Measurements from ENCODE around the gene GBP3. TPM values are rescaled to one million over a fixed set of nuclear protein-coding genes. Genes with fewer than 3 reads are reported as not detected.

GBP3 gene
- total and polyA plus RNA-seq, 10 of the 15 experiments (the other 5 are each of a cell fraction or from before 2014, with no cell fraction given), result 0.21 to 3.1 (median 1.7) TPM

- TF ChIP-seq ELK1 (IDR thresholded peaks at IDR 0.05; ENCODE audit: low read depth, low read length), result no peak
- TF ChIP-seq BCLAF1 (IDR thresholded peaks at IDR 0.05), result no peak
- TF ChIP-seq CHD4 (IDR thresholded peaks at IDR 0.05), result no peak
- TF ChIP-seq CHD2 (IDR thresholded peaks at IDR 0.05; ENCODE audit: borderline replicate concordance, low read depth, low read length), result no peak
These were observed 61.6 kb downstream of the GBP3 start (continued) for GRCh38 chr1:88961081-88961480.

Small RNA genes within 50 kb of the gene (small RNA-seq; reads per million reads assigned to genes)
- gene RF00019, result not detected

Other genes starting within 250 kb of the GBP3 start
Only the 7 nearest of the 8 such genes appear.
- gene GTF2B, start 131.3 kb downstream of the GBP3 start, total RNA-seq (2014; rRNA removed), result 48.9 and 58.7 TPM in 2 replicates
- gene GTF2B, start 131.3 kb downstream of the GBP3 start, total RNA-seq (2014; rRNA removed; fragmentation: Illumina TruSeq; extraction: Trizol), result 67.2 and 69.0 TPM in 2 replicates
- gene GTF2B, start 131.3 kb downstream of the GBP3 start, total RNA-seq (2021), result 27.9 and 28.9 TPM in 2 replicates
- 61.9 and 82.5 TPM in 2 replicates for gene GTF2B, start 131.3 kb downstream of the GBP3 start, polyA plus RNA-seq (2011; rRNA removed)
- 61.1 and 85.9 TPM in 2 replicates for gene GTF2B, start 131.3 kb downstream of the GBP3 start, polyA plus RNA-seq (2014; fragmentation: Illumina TruSeq; extraction: Trizol)
- 10 to 100 TPM; 71.0 to 79.7 TPM for gene GTF2B, start 131.3 kb downstream of the GBP3 start, polyA plus RNA-seq (2014; fragmentation: Nextera tagmentation; extraction: Ambion mirVana)
- gene GTF2B, start 131.3 kb downstream of the GBP3 start, polyA plus RNA-seq (2014; rRNA removed), result 44.7 and 52.3 TPM in 2 replicates
- 10 to 100 TPM; 56.1 to 57.9 TPM for gene GTF2B, start 131.3 kb downstream of the GBP3 start, polyA plus RNA-seq (2016; fragmentation: Nextera tagmentation; extraction: Ambion mirVana)
- 16.9 and 17.1 TPM in 2 replicates for gene KYAT3, start 30.2 kb downstream of the GBP3 start, total RNA-seq (2014; rRNA removed)
- gene KYAT3, start 30.2 kb downstream of the GBP3 start, total RNA-seq (2014; rRNA removed; fragmentation: Illumina TruSeq; extraction: Trizol), result 24.4 and 25.3 TPM in 2 replicates
- gene KYAT3, start 30.2 kb downstream of the GBP3 start, total RNA-seq (2021), result 27.8 and 28.2 TPM in 2 replicates
- gene KYAT3, start 30.2 kb downstream of the GBP3 start, polyA plus RNA-seq (2011; rRNA removed), result 29.9 and 53.8 TPM in 2 replicates
- 35.4 and 46.5 TPM in 2 replicates for gene KYAT3, start 30.2 kb downstream of the GBP3 start, polyA plus RNA-seq (2014; fragmentation: Illumina TruSeq; extraction: Trizol)
- gene KYAT3, start 30.2 kb downstream of the GBP3 start, polyA plus RNA-seq (2014; fragmentation: Nextera tagmentation; extraction: Ambion mirVana), result 10 to 100 TPM; 18.9 to 21.8 TPM
- 20.4 and 24.1 TPM in 2 replicates for gene KYAT3, start 30.2 kb downstream of the GBP3 start, polyA plus RNA-seq (2014; rRNA removed)
- 10 to 100 TPM; 25.9 to 27.5 TPM for gene KYAT3, start 30.2 kb downstream of the GBP3 start, polyA plus RNA-seq (2016; fragmentation: Nextera tagmentation; extraction: Ambion mirVana)
- 6.9 and 8.3 TPM in 2 replicates for gene RBMXL1, start 30.2 kb downstream of the GBP3 start, total RNA-seq (2014; rRNA removed)
- gene RBMXL1, start 30.2 kb downstream of the GBP3 start, total RNA-seq (2014; rRNA removed; fragmentation: Illumina TruSeq; extraction: Trizol), result 9.7 and 10.4 TPM in 2 replicates
- gene RBMXL1, start 30.2 kb downstream of the GBP3 start, total RNA-seq (2021), result 13.9 TPM in 2 replicates
- gene RBMXL1, start 30.2 kb downstream of the GBP3 start, polyA plus RNA-seq (2011; rRNA removed), result 6.5 and 7.4 TPM in 2 replicates
- 9.2 and 11.8 TPM in 2 replicates for gene RBMXL1, start 30.2 kb downstream of the GBP3 start, polyA plus RNA-seq (2014; fragmentation: Illumina TruSeq; extraction: Trizol)
- 1 to 10 TPM; 3.5 to 4.0 TPM for gene RBMXL1, start 30.2 kb downstream of the GBP3 start, polyA plus RNA-seq (2014; fragmentation: Nextera tagmentation; extraction: Ambion mirVana)
- 3.8 and 4.4 TPM in 2 replicates for gene RBMXL1, start 30.2 kb downstream of the GBP3 start, polyA plus RNA-seq (2014; rRNA removed)
- 1 to 10 TPM; 9.3 to 10.0 TPM for gene RBMXL1, start 30.2 kb downstream of the GBP3 start, polyA plus RNA-seq (2016; fragmentation: Nextera tagmentation; extraction: Ambion mirVana)
- 5.1 and 5.3 TPM in 2 replicates for gene GBP1, start 42.3 kb upstream of the GBP3 start, total RNA-seq (2014; rRNA removed)
- 6.8 and 6.9 TPM in 2 replicates for gene GBP1, start 42.3 kb upstream of the GBP3 start, total RNA-seq (2014; rRNA removed; fragmentation: Illumina TruSeq; extraction: Trizol)
- 3.9 and 4.8 TPM in 2 replicates for gene GBP1, start 42.3 kb upstream of the GBP3 start, total RNA-seq (2021)
- 8.7 and 8.9 TPM in 2 replicates for gene GBP1, start 42.3 kb upstream of the GBP3 start, polyA plus RNA-seq (2011; rRNA removed)
- gene GBP1, start 42.3 kb upstream of the GBP3 start, polyA plus RNA-seq (2014; fragmentation: Illumina TruSeq; extraction: Trizol), result 7.2 and 8.4 TPM in 2 replicates
- gene GBP1, start 42.3 kb upstream of the GBP3 start, polyA plus RNA-seq (2014; fragmentation: Nextera tagmentation; extraction: Ambion mirVana), result 1 to 10 TPM; 3.6 to 6.2 TPM
- gene GBP1, start 42.3 kb upstream of the GBP3 start, polyA plus RNA-seq (2014; rRNA removed), result 3.4 and 4.2 TPM in 2 replicates
- gene GBP1, start 42.3 kb upstream of the GBP3 start, polyA plus RNA-seq (2016; fragmentation: Nextera tagmentation; extraction: Ambion mirVana), result 1 to 10 TPM; 1.5 to 1.8 TPM
- 3.2 and 3.5 TPM in 2 replicates for gene GBP2, start 103.2 kb upstream of the GBP3 start, total RNA-seq (2014; rRNA removed)
- 5.9 and 7.7 TPM in 2 replicates for gene GBP2, start 103.2 kb upstream of the GBP3 start, total RNA-seq (2014; rRNA removed; fragmentation: Illumina TruSeq; extraction: Trizol)
- gene GBP2, start 103.2 kb upstream of the GBP3 start, total RNA-seq (2021), result 3.1 TPM in 2 replicates
- 5.6 and 6.1 TPM in 2 replicates for gene GBP2, start 103.2 kb upstream of the GBP3 start, polyA plus RNA-seq (2011; rRNA removed)
- 5.2 and 7.7 TPM in 2 replicates for gene GBP2, start 103.2 kb upstream of the GBP3 start, polyA plus RNA-seq (2014; fragmentation: Illumina TruSeq; extraction: Trizol)
- 1 to 10 TPM; 2.6 to 4.0 TPM for gene GBP2, start 103.2 kb upstream of the GBP3 start, polyA plus RNA-seq (2014; fragmentation: Nextera tagmentation; extraction: Ambion mirVana)
- 3.2 TPM in 2 replicates for gene GBP2, start 103.2 kb upstream of the GBP3 start, polyA plus RNA-seq (2014; rRNA removed)
- gene GBP2, start 103.2 kb upstream of the GBP3 start, polyA plus RNA-seq (2016; fragmentation: Nextera tagmentation; extraction: Ambion mirVana), result 1 to 10 TPM; 1.6 TPM
- gene GBP7, start 153.1 kb upstream of the GBP3 start, total RNA-seq (2014; rRNA removed), result not detected in 2 replicates
- not detected in 2 replicates for gene GBP7, start 153.1 kb upstream of the GBP3 start, total RNA-seq (2014; rRNA removed; fragmentation: Illumina TruSeq; extraction: Trizol)
- not detected in 2 replicates for gene GBP7, start 153.1 kb upstream of the GBP3 start, total RNA-seq (2021)
- gene GBP7, start 153.1 kb upstream of the GBP3 start, polyA plus RNA-seq (2011; rRNA removed), result not detected in 2 replicates
- gene GBP7, start 153.1 kb upstream of the GBP3 start, polyA plus RNA-seq (2014; fragmentation: Illumina TruSeq; extraction: Trizol), result not detected in 2 replicates
- gene GBP7, start 153.1 kb upstream of the GBP3 start, polyA plus RNA-seq (2014; fragmentation: Nextera tagmentation; extraction: Ambion mirVana), result not detected
- gene GBP7, start 153.1 kb upstream of the GBP3 start, polyA plus RNA-seq (2014; rRNA removed), result not detected in 2 replicates
- not detected for gene GBP7, start 153.1 kb upstream of the GBP3 start, polyA plus RNA-seq (2016; fragmentation: Nextera tagmentation; extraction: Ambion mirVana)
- gene GBP4, start 176.1 kb upstream of the GBP3 start, total RNA-seq (2014; rRNA removed), result 2.5 and 3.5 TPM in 2 replicates
- gene GBP4, start 176.1 kb upstream of the GBP3 start, total RNA-seq (2014; rRNA removed; fragmentation: Illumina TruSeq; extraction: Trizol), result 3.7 and 4.0 TPM in 2 replicates
- 3.3 and 4.3 TPM in 2 replicates for gene GBP4, start 176.1 kb upstream of the GBP3 start, total RNA-seq (2021)
- 41.9 and 46.1 TPM in 2 replicates for gene GBP4, start 176.1 kb upstream of the GBP3 start, polyA plus RNA-seq (2011; rRNA removed)
- gene GBP4, start 176.1 kb upstream of the GBP3 start, polyA plus RNA-seq (2014; fragmentation: Illumina TruSeq; extraction: Trizol), result 3.8 and 5.6 TPM in 2 replicates
- 1 to 10 TPM; 2.4 to 2.5 TPM for gene GBP4, start 176.1 kb upstream of the GBP3 start, polyA plus RNA-seq (2014; fragmentation: Nextera tagmentation; extraction: Ambion mirVana)
- gene GBP4, start 176.1 kb upstream of the GBP3 start, polyA plus RNA-seq (2014; rRNA removed), result 2.4 and 3.6 TPM in 2 replicates
- gene GBP4, start 176.1 kb upstream of the GBP3 start, polyA plus RNA-seq (2016; fragmentation: Nextera tagmentation; extraction: Ambion mirVana), result 1 to 10 TPM; 3.0 to 3.3 TPM